Naive thymus-derived CD4-positive, alpha-beta T cell (primary cell): ENCODE results near the gene AATK. TPM values are rescaled to one million over a fixed set of nuclear protein-coding genes. Genes with fewer than 3 reads are reported as not detected.

ENCODE experiments used
- ATAC-seq: fragments of 150-1000 bp; cut with Tn5 transposase; 2 replicates; pipeline ENCODE4 v1.10.0; 2021; ENCODE audit warnings: mild to moderate bottlenecking, moderate library complexity
- CTCF ChIA-PET: fragments of 350-600 bp; sonication (Branson Sonifier 250); formaldehyde crosslinking; loops from one replicate; lab custom pipeline; 2021; ENCODE audit warnings: antibody characterized with exemption; lab: Charles Lee
- POLR2A ChIA-PET: fragments of 350-600 bp; sonication (Branson Sonifier 250); formaldehyde crosslinking; loops from one replicate; lab custom pipeline; 2021; ENCODE audit warnings: antibody characterized with exemption, inconsistent platforms; lab: Charles Lee
- DNase-seq, 9 donors: peaks; one replicate each; pipeline versions ENCODE4 v3.0.0 to v3.0.0-alpha.2; 2020 to 2022; ENCODE audit warnings: mixed read lengths in 1 of 9
- H3K27ac ChIP-seq: one replicate; pipeline ENCODE4 v1.7.0; 2013; ENCODE audit warnings: mild to moderate bottlenecking, low read depth, low read length, moderate library complexity
- H3K27me3 ChIP-seq, 2 donors: one replicate each; pipeline ENCODE4 v1.7.0; 2013; ENCODE audit warnings: low read length in 2 of 2, mild to moderate bottlenecking in 2 of 2, moderate library complexity in 2 of 2; ENCODE audit not compliant: control insufficient read depth in 2 of 2, insufficient read depth in 2 of 2
- H3K36me3 ChIP-seq, 3 experiments: 1 replicate in 2 of 3; 2 replicates in 1 of 3; pipeline ENCODE4 v1.7.0; 2013; ENCODE audit warnings: low read length in 3 of 3, mild to moderate bottlenecking in 3 of 3, moderate library complexity in 1 of 3; ENCODE audit not compliant: insufficient read depth in 3 of 3, control insufficient read depth in 2 of 3
- H3K4me1 ChIP-seq, 2 donors: one replicate each; pipeline ENCODE4 v1.7.0; 2013; ENCODE audit warnings: low read length in 2 of 2, mild to moderate bottlenecking in 2 of 2, moderate library complexity in 1 of 2; ENCODE audit not compliant: control insufficient read depth in 2 of 2, insufficient read depth in 2 of 2
- H3K4me3 ChIP-seq: 2 replicates; pipeline ENCODE4 v1.7.0; 2013; ENCODE audit warnings: mild to moderate bottlenecking, low read length
- H3K9me3 ChIP-seq, 3 experiments: 1 replicate in 2 of 3; 2 replicates in 1 of 3; pipeline ENCODE4 v1.7.0; 2013; ENCODE audit warnings: low read length in 3 of 3; ENCODE audit not compliant: control insufficient read depth in 2 of 3
- H3K27ac Mint-ChIP-seq, 9 donors: one replicate each; pipeline ENCODE4 v1.8.0; 2020 to 2022; ENCODE audit warnings: mixed read lengths in 9 of 9, mild to moderate bottlenecking in 8 of 9, moderate library complexity in 5 of 9, inconsistent platforms in 2 of 9
- H3K27me3 Mint-ChIP-seq, 5 donors: one replicate each; pipeline ENCODE4 v1.8.0; 2021 to 2022; ENCODE audit warnings: mixed read lengths in 5 of 5, mild to moderate bottlenecking in 1 of 5
- H3K36me3 Mint-ChIP-seq, 5 donors: one replicate each; pipeline ENCODE4 v1.8.0; 2020 to 2022; ENCODE audit warnings: mixed read lengths in 5 of 5, mild to moderate bottlenecking in 3 of 5, inconsistent platforms in 1 of 5
- H3K4me1 Mint-ChIP-seq, 7 donors: one replicate each; pipeline ENCODE4 v1.8.0; 2020 to 2022; ENCODE audit warnings: mixed read lengths in 7 of 7, mild to moderate bottlenecking in 3 of 7, inconsistent platforms in 1 of 7
- H3K4me3 Mint-ChIP-seq, 10 donors: one replicate each; pipeline ENCODE4 v1.8.0; 2020 to 2022; ENCODE audit warnings: mild to moderate bottlenecking in 10 of 10, mixed read lengths in 10 of 10, moderate library complexity in 6 of 10, inconsistent platforms in 2 of 10
- H3K9me3 Mint-ChIP-seq, 11 donors: one replicate each; pipeline ENCODE4 v1.8.0; 2020 to 2022; ENCODE audit warnings: mixed read lengths in 11 of 11, mild to moderate bottlenecking in 4 of 11, inconsistent platforms in 1 of 11, moderate library complexity in 1 of 11
- intact Hi-C, 2 donors: fragments of 100-400 bp; cut with micrococcal nuclease; formaldehyde crosslinking; loops; one replicate each; pipeline ENCODE4 v1.15.1; 2023
- polyA plus RNA-seq, 2 donors: library from polyadenylated mRNA; unstranded; fragments of 300-500 nt; fragmentation: Illumina TruSeq; gene quantifications; one replicate each; pipeline ENCODE4 v1.2.3, GENCODE V29; 2021
- total RNA-seq, 6 experiments: library from RNA in 5 of 6; stranded (reverse) in 5 of 6; gene quantifications; 1 replicate in 5 of 6; 2 replicates in 1 of 6; pipeline ENCODE4 v1.2.3 and lab custom pipeline; 2021 to 2026

Gene AATK
- total and polyA plus RNA-seq, 7 experiments from 2014 or later: 0.46 to 10.4 (median 1.4) TPM; not detected in 2

- peaks cover 0 to 4% (median 0%) of the 10 kb centered on the region in 5 donors for H3K36me3 Mint-ChIP-seq
- no peaks in the 10 kb centered on the region for H3K27me3 ChIP-seq
- H3K4me1 ChIP-seq: no peaks in the 10 kb centered on the region
- CTCF ChIA-PET: no interaction called here
- peaks cover 0 to 3% (median 0%) of the 10 kb centered on the region in 7 donors for H3K4me1 Mint-ChIP-seq
- no peaks in the 10 kb centered on the region for H3K36me3 ChIP-seq
- H3K27ac Mint-ChIP-seq: no peak overlapping the region
- DNase-seq: no peak
- no peak for ATAC-seq
- POLR2A ChIA-PET: interaction anchor here (0.6 kb wide), 1 partner anchor 140 kb away, joined by 4 read pairs; no protein-coding TSS in a partner anchor
- no peak overlapping the region for H3K27ac ChIP-seq
- no peaks in the 10 kb centered on the region for H3K9me3 Mint-ChIP-seq
- H3K9me3 ChIP-seq: no peaks in the 10 kb centered on the region
- intact Hi-C loops: no loop called here
- H3K4me3 ChIP-seq: no peak overlapping the region
- H3K4me3 Mint-ChIP-seq: no peak overlapping the region
- no peaks in the 10 kb centered on the region for H3K27me3 Mint-ChIP-seq
Observed at GRCh38 chr17:81084680-81085419, 81.2 kb downstream of the AATK start.

DNA sequence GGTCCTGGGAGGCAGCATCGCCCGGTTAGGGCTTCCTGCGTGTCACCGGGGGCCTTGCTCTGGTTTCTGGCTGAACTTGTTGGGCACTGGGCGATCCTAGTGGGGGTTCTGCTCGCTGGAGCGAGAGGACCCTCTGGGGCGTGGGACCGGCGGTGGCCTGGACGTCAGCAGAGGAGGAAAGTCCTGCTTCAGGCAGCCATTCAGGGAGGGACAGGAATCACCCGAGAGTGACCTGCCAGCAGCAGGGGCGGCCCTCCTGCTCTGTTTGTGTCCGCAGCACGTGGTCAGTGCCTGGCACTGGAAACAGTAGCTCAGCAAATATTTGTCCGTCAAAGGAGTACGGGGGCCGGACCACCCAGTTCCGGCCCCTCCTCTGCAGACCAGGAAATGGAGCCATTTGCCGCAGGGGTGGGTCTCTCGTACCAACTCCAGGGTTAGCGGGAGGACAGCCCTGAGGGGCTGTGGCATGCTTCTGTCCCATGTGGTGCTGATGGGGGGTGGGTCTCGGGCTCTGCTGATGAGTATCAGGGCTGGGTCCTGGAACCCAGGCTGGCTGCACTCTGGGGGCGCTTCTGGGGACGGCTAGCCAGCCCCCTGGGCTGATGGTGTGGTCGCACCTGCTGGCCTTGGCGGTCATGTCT is 82.8 kb downstream of the AATK start:
- Mint-ChIP-seq H3K4me3 (no peak overlapping the region), H3K27ac (no peak overlapping the region), H3K9me3 (no peaks in the 10 kb centered on the region), H3K4me1 (peaks cover 0 to 3% (median 0%) of the 10 kb centered on the region in 7 donors), H3K36me3 (peaks cover 0 to 4% (median 0%) of the 10 kb centered on the region in 5 donors), H3K27me3 (no peaks in the 10 kb centered on the region)
- H3K9me3 ChIP-seq: no peaks in the 10 kb centered on the region
- no peaks in the 10 kb centered on the region for H3K27me3 ChIP-seq
- intact Hi-C loops: no loop called here
- ATAC-seq: no peak
- no peak overlapping the region for H3K4me3 ChIP-seq
- ChIA-PET CTCF (no interaction called here), POLR2A (no interaction called here)
- no peaks in the 10 kb centered on the region for H3K4me1 ChIP-seq
- no peak overlapping the region for H3K27ac ChIP-seq
- H3K36me3 ChIP-seq: no peaks in the 10 kb centered on the region
- no peak for DNase-seq

DNA sequence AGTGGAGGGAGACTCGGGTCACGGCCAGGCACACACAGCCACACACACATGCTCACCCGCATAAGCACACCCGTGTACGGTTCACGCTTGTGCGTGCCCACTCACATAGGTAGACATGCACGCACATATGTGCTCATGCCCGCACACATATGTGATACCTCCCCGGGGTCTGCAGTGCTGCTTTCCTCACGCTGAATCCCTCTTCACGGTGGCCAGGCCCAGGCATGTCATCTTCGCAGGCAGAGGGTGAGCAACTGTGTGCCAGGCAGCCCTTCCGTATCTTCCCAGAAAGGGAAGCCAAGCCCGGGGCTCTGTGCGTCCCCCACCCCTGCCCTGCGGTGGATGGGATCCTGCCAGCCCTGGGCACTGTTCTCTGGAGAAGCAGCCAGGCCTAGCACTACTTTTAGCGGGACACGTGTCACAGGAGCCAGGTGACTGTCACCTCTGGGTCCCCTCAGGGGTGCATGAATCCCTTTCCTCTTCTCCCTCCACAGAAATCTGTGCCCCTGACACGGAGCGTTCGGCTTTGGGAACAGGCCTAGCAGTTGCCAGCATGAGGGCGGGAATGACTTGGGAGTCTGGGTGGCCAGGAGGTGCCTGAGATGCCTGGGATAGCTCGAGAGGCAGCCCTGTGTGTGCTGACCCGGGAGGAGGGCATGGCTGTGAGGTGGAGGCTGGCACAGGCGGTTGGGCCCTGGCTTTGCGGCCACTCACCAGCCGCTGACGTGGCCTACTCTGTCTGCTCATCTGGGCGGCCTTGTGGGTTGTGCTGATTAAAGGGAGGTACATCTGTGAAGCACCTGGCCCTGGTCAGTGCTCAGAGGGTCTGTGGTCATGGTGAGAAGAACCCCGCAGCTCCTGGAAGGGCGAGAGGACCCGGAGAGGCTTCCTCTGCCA is 83.6 kb downstream of the AATK start:
- Mint-ChIP-seq H3K4me3 (no peak overlapping the region), H3K27ac (no peak overlapping the region), H3K9me3 (no peaks in the 10 kb centered on the region), H3K27me3 (no peaks in the 10 kb centered on the region), H3K4me1 (peaks cover 0 to 2% (median 0%) of the 10 kb centered on the region in 7 donors), H3K36me3 (no peaks in the 10 kb centered on the region)
- Histone ChIP-seq H3K9me3 (no peaks in the 10 kb centered on the region), H3K4me3 (no peak overlapping the region), H3K27me3 (no peaks in the 10 kb centered on the region), H3K36me3 (no peaks in the 10 kb centered on the region), H3K4me1 (no peaks in the 10 kb centered on the region), H3K27ac (no peak overlapping the region)
- DNase-seq (no peak), ATAC-seq (no peak)
- ChIA-PET CTCF (no interaction called here), POLR2A (no interaction called here)
- intact Hi-C loops: no loop called here

GRCh38 chr17:81081222-81082176 is 84.5 kb downstream of the AATK start:
- H3K27me3 ChIP-seq: no peaks in the 10 kb centered on the region
- intact Hi-C loops: no loop called here
- H3K4me1 ChIP-seq: no peaks in the 10 kb centered on the region
- H3K4me3 ChIP-seq: no peak overlapping the region
- H3K36me3 ChIP-seq: no peaks in the 10 kb centered on the region
- DNase-seq (no peak), ATAC-seq (no peak)
- ChIA-PET POLR2A (no interaction called here), CTCF (no interaction called here)
- H3K27ac Mint-ChIP-seq: no peak overlapping the region
- H3K9me3 Mint-ChIP-seq: no peaks in the 10 kb centered on the region
- H3K4me1 Mint-ChIP-seq: no peaks in the 10 kb centered on the region
- no peaks in the 10 kb centered on the region for H3K27me3 Mint-ChIP-seq
- no peaks in the 10 kb centered on the region for H3K36me3 Mint-ChIP-seq
- no peak overlapping the region for H3K4me3 Mint-ChIP-seq
- no peak overlapping the region for H3K27ac ChIP-seq
- no peaks in the 10 kb centered on the region for H3K9me3 ChIP-seq

DNA sequence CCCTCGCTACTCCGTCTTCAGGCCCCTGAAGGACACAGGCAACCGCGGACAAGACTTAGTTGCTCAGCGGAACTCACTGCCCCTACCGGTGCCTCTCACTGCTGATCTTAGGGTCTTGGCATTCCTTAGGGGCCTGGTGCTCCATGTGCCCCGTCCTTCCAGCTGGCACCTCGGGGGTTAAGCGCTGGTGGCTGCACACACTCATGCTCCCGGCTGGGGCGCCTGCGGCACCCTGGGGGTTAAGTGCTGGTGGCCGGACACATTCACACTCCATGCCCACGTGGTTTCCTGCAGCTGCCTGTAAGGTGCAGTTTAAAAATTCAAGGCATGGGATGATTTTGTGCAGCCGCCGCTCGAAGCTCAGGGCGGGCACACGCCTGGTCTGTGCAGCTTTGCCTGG is 86.0 kb downstream of the AATK start:
- Histone ChIP-seq H3K4me1 (no peaks in the 10 kb centered on the region), H3K27me3 (no peaks in the 10 kb centered on the region), H3K27ac (no peak overlapping the region), H3K36me3 (no peaks in the 10 kb centered on the region), H3K9me3 (no peaks in the 10 kb centered on the region), H3K4me3 (no peak overlapping the region)
- DNase-seq: no peak
- H3K36me3 Mint-ChIP-seq: no peaks in the 10 kb centered on the region
- no peak for ATAC-seq
- no peaks in the 10 kb centered on the region for H3K9me3 Mint-ChIP-seq
- H3K27me3 Mint-ChIP-seq: no peaks in the 10 kb centered on the region
- ChIA-PET POLR2A (no interaction called here), CTCF (no interaction called here)
- no peak overlapping the region for H3K4me3 Mint-ChIP-seq
- no peak overlapping the region for H3K27ac Mint-ChIP-seq
- no peaks in the 10 kb centered on the region for H3K4me1 Mint-ChIP-seq
- intact Hi-C loops: no loop called here
